AG20443 (cell line): Measurements from ENCODE around the gene NRP1.

Experiments
- DNase-seq: peaks from one replicate; pipeline ENCODE4 v3.0.0; 2012; ENCODE audit warnings: low spot score, mixed read lengths

The NRP1 gene

GRCh38 chr10:33290321-33291052 is 44.0 kb downstream of the NRP1 start:
- no peak for DNase-seq

DNA sequence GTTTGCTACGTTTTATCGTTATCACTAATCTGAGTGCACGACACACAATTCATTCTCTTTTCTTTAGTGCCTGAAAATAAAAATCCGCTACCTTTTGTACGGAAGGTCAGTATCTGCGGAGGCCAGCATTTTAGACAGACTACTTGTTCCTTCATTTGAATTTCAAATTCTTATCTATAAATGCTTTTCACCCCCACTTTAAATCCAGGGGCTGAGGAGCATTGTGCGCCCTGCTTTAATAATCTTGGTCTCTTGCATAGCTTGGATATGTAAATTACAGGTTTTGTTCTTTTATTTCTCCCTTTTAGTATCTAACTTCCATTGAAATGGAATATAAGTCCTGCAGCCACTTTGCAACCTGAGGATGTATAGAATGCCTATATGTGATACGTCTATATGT is 44.7 kb downstream of the NRP1 start:
- no peak for DNase-seq

GRCh38 chr10:33288127-33288526 is 46.3 kb downstream of the NRP1 start:
- no peak for DNase-seq

DNA sequence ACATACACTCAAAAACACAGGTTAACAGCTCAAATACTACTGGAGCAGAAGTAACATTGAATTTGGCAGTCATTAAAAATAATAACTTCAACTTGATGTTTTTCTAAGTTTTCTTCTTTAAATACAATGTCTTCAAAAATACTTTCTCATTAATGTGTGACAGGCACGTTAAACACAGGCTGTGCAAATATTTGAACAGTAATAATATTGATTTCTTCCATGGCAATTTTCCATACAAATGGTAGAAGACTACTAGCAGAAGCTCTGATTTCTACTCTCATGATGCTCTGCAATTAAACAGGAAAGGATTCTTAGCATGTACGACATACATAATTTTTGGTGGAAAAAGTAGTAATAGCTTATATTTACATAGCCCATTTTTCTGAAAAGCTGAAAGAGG is 47.4 kb downstream of the NRP1 start:
- no peak for DNase-seq

DNA sequence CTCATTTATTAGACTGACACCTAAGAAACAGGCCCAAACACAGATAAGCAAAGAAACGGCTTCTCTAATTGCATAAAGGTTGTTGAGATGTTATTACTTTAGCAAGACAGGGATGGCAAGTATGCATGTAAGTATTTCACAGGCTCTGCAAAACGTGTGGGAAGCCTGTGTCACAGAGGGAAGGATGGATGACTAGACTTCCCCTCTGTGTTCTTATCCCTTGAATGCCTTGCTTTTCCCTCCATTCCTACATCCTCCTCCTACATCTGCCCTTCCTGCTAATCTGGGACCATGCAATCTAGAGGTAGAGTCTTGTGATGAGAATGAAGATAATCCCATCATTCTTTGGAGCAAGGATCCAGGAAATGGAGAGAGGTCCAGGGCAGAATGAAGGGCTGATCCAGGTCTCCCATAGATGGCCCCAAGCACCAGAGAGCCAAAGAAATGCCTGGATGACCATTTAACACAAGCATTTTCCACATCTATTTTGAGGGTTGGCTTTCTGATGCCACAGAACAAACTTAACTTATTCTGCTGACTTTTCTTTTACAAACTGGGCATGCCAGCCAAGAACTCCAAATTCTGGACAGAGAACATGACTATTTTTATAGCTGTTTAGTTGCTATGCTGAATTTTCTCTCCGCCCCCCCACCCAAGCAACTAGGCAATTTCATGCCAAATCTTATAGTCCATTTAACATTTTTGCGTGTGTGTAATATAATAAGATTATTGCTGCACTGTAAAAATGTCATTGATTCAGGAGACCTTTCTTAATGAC is 48.1 kb downstream of the NRP1 start:
- no peak for DNase-seq

DNA sequence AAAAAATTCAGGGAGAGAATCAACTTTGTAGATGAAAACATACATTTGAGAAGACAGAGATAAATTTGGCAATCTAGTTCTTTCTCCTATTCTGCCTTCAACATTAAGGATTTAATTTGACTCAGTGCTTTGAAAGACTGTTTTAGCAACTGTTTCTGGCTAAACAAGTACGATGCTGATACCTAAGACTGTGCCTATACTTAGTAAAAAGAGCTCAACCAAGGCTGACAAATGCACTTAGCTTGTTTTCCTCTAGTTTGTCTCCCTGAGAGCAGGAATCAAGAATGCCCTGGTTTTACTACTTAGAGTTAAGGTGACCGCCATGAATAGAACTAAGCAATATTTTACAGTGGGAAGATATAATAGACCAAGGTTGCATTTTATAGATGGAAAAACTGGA is 49.5 kb downstream of the NRP1 start:
- DNase-seq = no peak

GRCh38 chr10:33279811-33280602 is 54.5 kb downstream of the NRP1 start:
- DNase-seq = peak; percentile 21

- no peak for DNase-seq
These were observed 55.2 kb downstream of the NRP1 start for GRCh38 chr10:33279276-33279675.

DNA sequence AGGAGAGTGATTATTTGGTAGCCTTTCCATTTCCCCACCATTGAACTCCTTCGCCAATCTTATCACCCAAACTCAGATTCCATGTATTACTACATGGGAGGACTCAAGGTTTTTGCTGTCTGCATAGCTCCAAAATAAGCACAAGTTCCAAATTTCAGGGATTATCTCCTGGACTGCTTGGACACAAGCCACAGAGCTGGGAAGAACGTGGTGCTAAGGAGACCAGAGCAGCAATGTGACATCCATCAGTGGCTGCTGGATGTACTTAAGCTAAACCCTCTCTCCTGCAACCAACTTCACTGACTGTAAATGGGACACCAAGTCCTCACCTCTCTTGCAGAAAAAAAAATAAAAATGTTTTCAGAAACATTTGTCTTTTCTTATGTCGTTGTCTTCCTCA is 56.3 kb downstream of the NRP1 start:
- DNase-seq = no peak

- peak; percentile 53 for DNase-seq
These were observed 57.3 kb downstream of the NRP1 start for GRCh38 chr10:33277135-33277536.

GRCh38 chr10:33276282-33276923 is 58.1 kb downstream of the NRP1 start:
- no peak for DNase-seq

DNA sequence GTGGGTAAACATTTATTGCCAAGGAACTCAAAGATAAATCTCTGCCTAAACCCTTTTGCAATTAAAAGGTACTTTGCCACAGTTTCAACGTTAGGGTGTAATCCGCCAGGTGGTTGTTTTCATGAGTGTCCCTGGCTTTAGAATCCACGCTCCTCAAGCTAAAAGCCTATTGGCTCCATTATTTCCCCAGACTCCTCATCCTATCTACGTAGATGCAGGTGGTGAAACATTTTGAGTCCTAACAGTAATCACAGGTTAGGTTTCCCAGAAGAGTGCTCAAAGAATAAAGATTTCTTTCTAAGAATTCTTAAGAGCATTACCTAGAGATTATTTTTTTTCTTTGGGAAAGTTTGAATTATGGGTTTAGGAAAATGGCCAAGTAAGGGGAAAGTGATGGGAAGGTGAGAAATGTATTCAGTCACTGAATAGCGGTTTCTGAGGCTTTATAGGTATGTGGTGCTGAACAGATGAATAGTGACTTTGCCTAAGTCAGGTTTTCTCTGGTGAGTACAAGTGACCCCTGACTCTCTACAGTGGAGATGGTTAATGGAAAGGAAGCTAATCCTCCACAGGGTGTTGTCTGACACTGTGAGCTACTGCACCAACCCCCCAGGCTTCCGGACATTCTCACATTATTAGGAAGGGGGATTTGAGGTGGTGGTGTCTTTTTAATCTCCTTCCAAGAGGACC is 60.2 kb downstream of the NRP1 start:
- DNase-seq = no peak

DNA sequence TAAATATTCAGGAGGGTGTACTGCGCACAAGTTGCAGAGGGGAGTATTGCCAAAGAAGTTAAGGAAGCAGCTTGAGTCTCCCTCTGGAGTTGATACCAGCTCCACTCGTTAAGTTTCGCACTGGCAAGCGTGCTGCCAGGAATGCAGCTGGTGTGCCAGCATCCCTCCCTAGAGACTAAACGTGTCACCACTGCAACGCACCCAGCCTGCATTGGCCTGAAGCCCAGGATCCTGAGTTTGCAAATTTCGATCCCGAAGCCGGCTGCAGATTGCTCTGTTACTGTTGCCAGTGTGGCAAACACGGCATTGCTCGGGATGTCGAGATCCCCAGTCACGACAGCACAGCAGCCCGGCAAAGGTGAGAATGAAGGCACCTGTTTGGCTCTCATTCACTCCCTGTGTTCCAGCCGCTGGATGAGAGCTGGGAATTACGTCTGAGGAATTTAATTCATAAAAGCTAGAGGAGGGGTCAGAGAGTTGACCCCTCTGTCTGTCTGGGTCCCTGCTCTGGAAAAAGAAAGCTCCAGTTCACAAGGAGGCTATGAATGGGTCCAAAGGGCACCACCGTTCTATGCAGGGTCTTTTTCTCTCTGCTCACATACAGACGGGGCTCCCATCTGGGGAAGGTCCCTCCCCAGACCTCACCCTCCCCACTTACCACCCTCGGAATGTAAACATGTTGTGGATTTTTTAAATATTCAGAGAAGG is 61.0 kb downstream of the NRP1 start:
- peak; percentile 89 for DNase-seq

GRCh38 chr10:33272635-33273034 is 61.8 kb downstream of the NRP1 start:
- DNase-seq = no peak

DNA sequence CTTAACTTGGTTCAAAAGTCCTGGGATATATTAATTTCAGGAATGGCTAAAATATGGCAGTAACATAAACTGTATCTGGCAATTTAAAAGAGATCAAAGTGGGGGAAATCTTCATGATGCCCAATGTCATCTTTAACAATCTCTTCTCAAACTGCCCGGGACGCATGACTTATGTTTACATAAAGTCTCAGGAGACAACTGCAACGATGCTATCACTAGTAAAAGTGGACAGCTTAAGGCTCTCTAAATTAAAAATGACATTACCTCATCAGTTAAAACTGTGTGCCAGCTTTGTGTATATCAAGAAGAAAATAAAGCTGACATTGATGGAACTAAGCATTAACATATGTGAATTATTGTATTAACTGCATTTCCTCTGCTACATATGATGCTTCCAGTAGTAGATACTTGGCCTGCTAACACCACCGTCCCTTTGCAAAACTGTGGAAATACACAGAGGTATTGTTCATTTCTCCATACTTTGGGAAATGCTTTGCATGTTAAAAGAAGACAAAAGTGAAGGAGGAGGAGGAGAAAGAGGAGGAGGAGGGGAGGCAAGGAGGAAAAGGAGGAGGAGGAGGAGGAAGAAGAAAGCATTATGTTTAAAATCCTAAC is 62.4 kb downstream of the NRP1 start:
- DNase-seq = no peak

- DNase-seq = no peak
These were observed 63.5 kb downstream of the NRP1 start for GRCh38 chr10:33270971-33271370.

DNA sequence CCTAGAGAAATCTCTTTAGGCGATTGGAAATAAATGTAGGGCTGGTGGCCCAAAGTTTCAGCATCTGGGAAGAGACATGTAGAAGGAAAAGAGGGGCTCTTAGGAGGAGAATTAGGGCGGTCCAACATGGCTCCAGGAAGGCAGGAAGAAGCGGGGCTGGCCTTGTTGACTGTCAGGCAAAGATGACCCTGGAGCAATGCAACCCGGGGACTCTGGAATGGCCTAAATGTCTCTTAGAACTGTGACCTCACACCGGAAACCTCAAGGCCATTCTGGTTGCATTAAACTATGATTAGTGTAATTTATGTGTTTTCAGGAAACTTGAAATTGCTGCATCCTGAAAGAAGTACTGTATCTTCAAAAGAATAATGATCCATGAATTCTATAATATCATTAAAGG is 66.8 kb downstream of the NRP1 start:
- DNase-seq = no peak

DNA sequence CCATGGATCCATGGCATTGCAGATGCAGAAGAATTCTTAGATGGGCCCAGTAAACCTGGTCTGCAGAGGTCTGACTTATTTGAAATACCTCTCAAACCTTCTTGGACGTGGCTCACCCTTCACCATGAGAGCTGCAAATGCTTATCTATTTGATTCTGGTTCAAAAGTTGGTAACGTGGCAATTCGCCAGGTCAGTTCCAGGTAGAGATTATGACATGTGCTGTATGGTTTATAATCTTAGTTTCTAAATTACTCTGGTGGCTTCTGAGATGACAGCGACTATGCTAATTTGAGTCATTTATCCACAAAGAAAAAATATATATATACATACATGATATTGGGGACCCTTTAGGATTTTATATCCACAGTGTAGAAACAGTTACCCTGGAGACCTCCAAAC is 68.8 kb downstream of the NRP1 start:
- no peak for DNase-seq

DNA sequence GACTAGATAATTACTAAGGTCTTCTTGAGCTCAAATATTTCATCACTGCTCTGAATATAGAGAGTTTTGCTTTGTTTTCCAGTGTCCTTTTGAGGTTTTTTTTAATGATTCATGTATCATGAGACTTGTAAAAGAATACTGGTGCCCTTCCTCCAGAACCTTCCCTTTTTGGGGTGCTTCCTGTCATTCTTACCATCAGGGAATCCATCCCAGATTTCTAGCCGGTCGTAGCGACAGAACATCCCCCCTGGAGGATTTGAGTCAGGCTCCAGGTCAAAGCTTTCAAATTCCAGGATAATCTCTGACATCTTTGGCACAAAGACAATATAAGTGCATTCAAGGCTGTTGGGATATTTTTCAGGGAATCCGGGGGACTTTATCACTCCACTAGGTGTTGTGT is 71.0 kb downstream of the NRP1 start:
- peak; percentile 19 for DNase-seq

DNA sequence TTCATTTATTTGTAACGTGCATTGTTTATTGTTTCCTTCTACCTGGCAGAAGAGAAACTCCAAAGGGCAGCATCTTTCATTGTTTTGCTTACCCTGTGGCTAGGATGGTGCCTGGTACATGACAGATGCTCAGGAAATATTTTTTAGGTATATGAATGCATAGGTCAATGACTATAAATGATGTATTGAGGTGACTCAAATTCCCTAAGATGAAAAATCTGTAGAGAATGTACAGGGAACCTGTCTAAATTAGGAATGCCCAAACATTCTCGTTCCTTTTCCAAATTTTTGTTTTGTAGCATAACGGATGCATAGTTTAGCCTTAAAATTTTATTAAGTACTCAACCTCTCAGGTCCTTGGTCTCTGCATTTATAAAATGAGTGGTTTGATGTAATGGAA is 71.6 kb downstream of the NRP1 start:
- no peak for DNase-seq
